Prostate gland (tissue), 2 donors: ENCODE data around the gene CCDC27. TPM values are rescaled to one million over a fixed set of nuclear protein-coding genes. Genes with fewer than 3 reads are reported as not detected.
A peak's percentile ranks its signal among the peaks of the same experiment; 100 is the strongest.

ENCODE experiments used
- DNase-seq: peaks from one replicate; pipeline ENCODE4 v3.0.0-alpha.2; 2019; ENCODE audit warnings: low spot score
- H3K27ac ChIP-seq, 2 donors: fragments of 200-600 bp; sonication (generic); 2 replicates each; pipeline ENCODE4 v1.5.1; 2017 to 2019
- H3K27me3 ChIP-seq: fragments of 200-600 bp; sonication (generic); replicated peaks from 2 replicates; pipeline ENCODE4 v1.5.1; 2019; ENCODE audit not compliant: insufficient read depth
- H3K36me3 ChIP-seq, 2 donors: fragments of 200-600 bp; sonication (generic); 1 replicate in 1 of 2; 2 replicates in 1 of 2; pipeline versions ENCODE4 v1.5.1 to v1.8.1; 2017 to 2019
- H3K4me1 ChIP-seq: fragments of 200-600 bp; sonication (generic); replicated peaks from 2 replicates; pipeline ENCODE4 v1.5.1; 2019
- H3K4me3 ChIP-seq, 2 donors: fragments of 200-600 bp; sonication (generic); 2 replicates each; pipeline ENCODE4 v1.5.1; 2017 to 2019
- H3K9me3 ChIP-seq: fragments of 200-600 bp; sonication (generic); 2 replicates; pipeline ENCODE4 v1.5.1; 2017
- POLR2A ChIP-seq: fragments of 450-650 bp; IDR thresholded peaks from one replicate; pipeline ENCODE4 v1.6.1; 2016; ENCODE audit warnings: antibody characterized with exemption, mild to moderate bottlenecking
- POLR2AphosphoS5 ChIP-seq: sonication (generic); formaldehyde crosslinking; IDR thresholded peaks from one replicate; pipeline ENCODE4 v1.6.1; 2017; ENCODE audit warnings: antibody characterized with exemption
- WGBS: methylation state at CpG from one replicate; pipeline ENCODE4 v1.1.5; 2018; 5-methylcytosine and 5-hydroxymethylcytosine counted together
- intact Hi-C: fragments of 100-400 bp; cut with DNase I; formaldehyde crosslinking; loops from one replicate; pipeline ENCODE4 v1.14.2; 2022
- total RNA-seq, 2 donors: library from RNA; depleted of rRNA; stranded (reverse); fragments of >200 nt; gene quantifications; one replicate each; pipeline ENCODE4 v1.1.0, GENCODE V29; 2016
- TF ChIP-seq, protein P1 (sequence below), 4 experiments: fragments of 200-600 bp in 2 of 4; fragments of 450-650 bp in 2 of 4; sonication (generic) in 2 of 4; IDR thresholded peaks; 1 replicate in 3 of 4; 2 replicates in 1 of 4; pipeline ENCODE4 v1.5.1; 2016 to 2019; ENCODE audit warnings: antibody characterized with exemption in 4 of 4, mild to moderate bottlenecking in 2 of 4, moderate library complexity in 2 of 4

The CCDC27 gene
- total RNA-seq, 2 donors from 2014 or later: 0.97 TPM; not detected in 1

DNA sequence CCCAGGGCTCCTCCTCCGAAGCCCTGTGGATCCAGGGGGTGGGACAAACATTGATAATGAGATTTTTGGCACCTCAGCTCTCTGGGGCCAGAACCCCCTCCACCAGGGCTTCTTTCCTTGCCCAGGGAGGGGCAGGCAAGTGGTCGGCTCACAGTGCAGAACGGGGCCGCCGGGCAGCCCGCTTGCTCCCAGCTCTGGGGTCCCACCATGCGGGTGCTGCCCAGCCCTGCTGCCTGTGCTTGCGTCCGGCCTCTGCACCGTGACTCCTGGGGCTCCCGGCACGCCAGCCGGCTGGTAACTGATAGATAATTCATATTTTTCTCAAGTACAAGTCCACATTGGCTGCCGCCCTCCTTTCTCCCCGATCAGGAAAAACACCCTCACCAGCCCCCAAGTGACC is 42.0 kb upstream of the CCDC27 start:
- intact Hi-C loops: no loop called here
- Histone ChIP-seq H3K4me1 (peaks cover 4% of the 10 kb centered on the region), H3K27ac (no peak overlapping the region), H3K9me3 (no peaks in the 10 kb centered on the region), H3K36me3 (no peaks in the 10 kb centered on the region), H3K27me3 (peaks cover 5% of the 10 kb centered on the region), H3K4me3 (no peak overlapping the region)
- TF ChIP-seq POLR2A: no peak
- no peak for TF ChIP-seq POLR2AphosphoS5
- TF ChIP-seq, protein P1, sequence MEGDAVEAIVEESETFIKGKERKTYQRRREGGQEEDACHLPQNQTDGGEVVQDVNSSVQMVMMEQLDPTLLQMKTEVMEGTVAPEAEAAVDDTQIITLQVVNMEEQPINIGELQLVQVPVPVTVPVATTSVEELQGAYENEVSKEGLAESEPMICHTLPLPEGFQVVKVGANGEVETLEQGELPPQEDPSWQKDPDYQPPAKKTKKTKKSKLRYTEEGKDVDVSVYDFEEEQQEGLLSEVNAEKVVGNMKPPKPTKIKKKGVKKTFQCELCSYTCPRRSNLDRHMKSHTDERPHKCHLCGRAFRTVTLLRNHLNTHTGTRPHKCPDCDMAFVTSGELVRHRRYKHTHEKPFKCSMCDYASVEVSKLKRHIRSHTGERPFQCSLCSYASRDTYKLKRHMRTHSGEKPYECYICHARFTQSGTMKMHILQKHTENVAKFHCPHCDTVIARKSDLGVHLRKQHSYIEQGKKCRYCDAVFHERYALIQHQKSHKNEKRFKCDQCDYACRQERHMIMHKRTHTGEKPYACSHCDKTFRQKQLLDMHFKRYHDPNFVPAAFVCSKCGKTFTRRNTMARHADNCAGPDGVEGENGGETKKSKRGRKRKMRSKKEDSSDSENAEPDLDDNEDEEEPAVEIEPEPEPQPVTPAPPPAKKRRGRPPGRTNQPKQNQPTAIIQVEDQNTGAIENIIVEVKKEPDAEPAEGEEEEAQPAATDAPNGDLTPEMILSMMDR (IDR thresholded peaks at IDR 0.05): no peak
- no peak for DNase-seq
- WGBS: 87% methylated on average over 15 of the region's 15 CpGs

DNA sequence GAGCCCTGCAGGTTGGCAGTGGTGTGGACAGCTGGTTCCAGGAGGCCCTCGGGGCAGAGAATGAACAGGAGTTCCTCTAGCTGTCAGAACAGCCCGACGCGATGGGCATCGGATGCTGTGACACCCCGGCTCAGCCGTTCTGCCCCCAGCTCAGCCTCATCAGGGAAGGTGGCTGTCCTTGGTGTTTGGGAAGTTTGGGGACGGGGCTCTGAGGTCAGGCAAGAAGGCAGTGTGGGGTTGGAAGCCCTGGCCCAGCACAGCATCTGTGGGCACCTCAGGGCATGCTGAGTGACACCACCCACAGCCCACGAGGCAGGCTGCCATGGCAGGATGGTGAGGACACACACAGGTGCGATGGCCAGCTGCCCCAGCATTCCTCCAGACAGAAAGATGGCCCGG is 40.9 kb upstream of the CCDC27 start:
- Histone ChIP-seq H3K4me1 (peaks cover 4% of the 10 kb centered on the region), H3K27me3 (peaks cover 5% of the 10 kb centered on the region), H3K9me3 (no peaks in the 10 kb centered on the region), H3K27ac (no peak overlapping the region), H3K4me3 (no peak overlapping the region), H3K36me3 (no peaks in the 10 kb centered on the region)
- intact Hi-C loops: no loop called here
- no peak for TF ChIP-seq POLR2A
- TF ChIP-seq POLR2AphosphoS5: no peak
- TF ChIP-seq, protein P1 (IDR thresholded peaks at IDR 0.05): no peak
- DNase-seq: no peak
- WGBS: 42% methylated on average over 8 of the region's 11 CpGs

DNA sequence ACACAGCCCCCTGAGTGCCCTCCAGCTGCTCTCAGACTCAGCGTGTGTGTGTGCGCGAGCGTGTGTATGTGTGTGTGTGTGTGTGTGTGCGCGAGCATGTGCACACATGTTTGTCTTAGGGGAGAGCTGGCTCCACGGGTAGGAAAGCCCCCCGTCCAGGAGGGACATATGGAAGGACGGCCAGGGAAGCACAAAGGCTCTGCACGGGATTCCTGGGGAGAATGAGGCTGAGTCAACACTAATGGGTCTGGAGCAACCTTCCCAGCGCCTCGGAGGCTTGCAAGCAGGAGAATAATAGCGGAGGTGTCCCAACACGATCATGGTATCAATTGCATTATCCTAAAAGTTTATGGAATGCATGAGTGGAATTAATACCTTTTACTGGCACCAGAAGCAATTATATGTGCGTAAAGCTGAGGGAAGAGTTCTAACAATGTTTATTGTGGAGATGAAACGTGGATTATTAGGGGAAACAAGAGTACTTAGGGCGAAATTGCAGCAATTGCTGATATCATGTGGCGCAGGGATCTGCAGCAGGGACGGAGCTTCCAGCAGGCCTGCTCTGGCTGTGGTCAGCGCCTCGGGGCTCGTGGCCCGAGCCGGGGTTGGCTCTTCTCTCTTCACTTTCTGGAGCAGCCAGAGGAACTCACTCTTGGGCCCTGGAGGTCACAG is 40.3 kb upstream of the CCDC27 start:
- Histone ChIP-seq H3K4me3 (no peak overlapping the region), H3K9me3 (no peaks in the 10 kb centered on the region), H3K36me3 (no peaks in the 10 kb centered on the region), H3K27ac (peak overlapping the region; percentile 60 to 71), H3K27me3 (peaks cover 6% of the 10 kb centered on the region), H3K4me1 (peaks cover 4% of the 10 kb centered on the region)
- intact Hi-C loops: no loop called here
- TF ChIP-seq, protein P1 (IDR thresholded peaks at IDR 0.05): no peak
- TF ChIP-seq POLR2AphosphoS5: peak; percentile 78
- WGBS: 47% methylated on average over 20 of the region's 24 CpGs
- DNase-seq: peak; percentile 57

DNA sequence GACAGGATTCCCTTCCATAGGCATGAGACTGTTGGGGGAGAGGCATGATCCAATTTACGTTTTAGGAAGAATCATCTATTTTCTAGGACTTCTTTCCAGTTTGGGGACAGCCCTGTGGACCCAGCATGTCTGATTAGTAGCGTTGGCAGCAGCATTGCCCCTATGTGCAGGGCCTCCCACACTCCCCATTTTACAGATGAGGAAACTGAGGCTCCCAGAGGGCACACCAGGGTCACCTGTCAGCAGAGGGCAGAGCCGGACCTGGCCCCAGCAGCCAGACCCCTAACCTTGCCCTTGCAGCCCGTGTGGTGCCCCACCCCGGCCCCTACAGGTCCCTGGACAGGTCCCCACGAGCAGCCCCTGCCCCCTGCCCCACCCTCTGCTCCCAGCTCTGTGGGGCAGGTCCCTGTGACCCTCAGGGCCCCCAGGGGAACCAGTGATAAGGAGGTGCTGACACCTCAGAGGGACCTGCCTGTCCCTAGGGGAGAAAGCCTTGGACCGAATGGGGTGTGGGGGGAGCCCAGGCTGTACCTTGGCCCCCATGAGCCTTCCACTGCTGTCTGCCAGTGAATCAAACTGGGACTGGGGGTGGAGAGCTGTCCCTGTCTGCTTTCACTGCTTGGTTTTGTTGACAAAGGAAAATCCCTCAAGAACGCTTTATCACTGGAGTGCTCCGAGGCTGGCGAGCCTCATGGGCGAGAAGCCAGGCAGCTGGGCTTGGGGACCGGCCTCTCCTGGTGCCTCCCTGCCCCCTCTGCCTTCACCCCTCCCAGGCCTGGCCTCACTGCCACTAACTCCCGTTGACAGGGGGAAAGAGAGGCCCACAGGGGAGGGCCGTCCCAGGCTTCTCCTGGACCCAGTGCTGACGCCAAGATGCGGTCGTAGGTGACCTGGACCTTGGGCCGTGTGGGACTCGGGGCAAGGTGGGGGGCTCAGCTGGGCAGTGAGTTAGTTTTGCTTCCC is 39.4 kb upstream of the CCDC27 start:
- peaks cover 7% of the 10 kb centered on the region for H3K27me3 ChIP-seq

More for the DNA sequence above, 39.4 kb upstream of the CCDC27 start:
- no peak for TF ChIP-seq POLR2A
- no peak for TF ChIP-seq POLR2AphosphoS5
- TF ChIP-seq, protein P1 (IDR thresholded peaks at IDR 0.05): no peak
- no peak for DNase-seq
- Histone ChIP-seq H3K4me3 (no peak overlapping the region), H3K36me3 (no peaks in the 10 kb centered on the region), H3K27ac (peak overlapping the region; percentile 60 to 71), H3K4me1 (peaks cover 4% of the 10 kb centered on the region), H3K9me3 (no peaks in the 10 kb centered on the region)
- intact Hi-C loops: no loop called here
- WGBS: 56% methylated on average over 19 of the region's 19 CpGs
